T-cell (primary cell): ENCODE data around the gene PDSS2. TPM values are rescaled to one million over a fixed set of nuclear protein-coding genes. Genes with fewer than 3 reads are reported as not detected.

Source experiments
- ATAC-seq, 4 experiments: fragments of 200-7000 bp in 3 of 4; fragments of 150-1000 bp in 1 of 4; cut with Tn5 transposase; replicated peaks in 1 of 4; 1 replicate in 3 of 4; 2 replicates in 1 of 4; pipeline ENCODE4 v1.10.0; 2021; ENCODE audit warnings: moderate library complexity in 3 of 4, mild to moderate bottlenecking in 2 of 4, moderate number of reproducible peaks in 1 of 4
- CTCF ChIA-PET, 2 donors: fragments of 300-600 bp; sonication (Branson Sonifier 250); formaldehyde crosslinking; loops; one replicate each; lab custom pipeline; 2022; ENCODE audit warnings: antibody characterized with exemption in 2 of 2; lab: Charles Lee
- POLR2A ChIA-PET, 2 donors: fragments of 300-600 bp; sonication (Branson Sonifier 250); formaldehyde crosslinking; loops; one replicate each; lab custom pipeline; 2022; ENCODE audit warnings: antibody characterized with exemption in 2 of 2; lab: Charles Lee
- DNase-seq, 35 experiments: peaks; one replicate each; pipeline versions ENCODE4 v3.0.0 to v3.0.0-alpha.2; 2013 to 2023
- H3K27ac ChIP-seq: one replicate; pipeline ENCODE4 v1.5.1; 2013; ENCODE audit warnings: low read length
- H3K27me3 ChIP-seq, 2 experiments: replicated peaks in 1 of 2; 1 replicate in 1 of 2; 2 replicates in 1 of 2; pipeline versions ENCODE4 v1.6.1 to v1.7.0; 2013; ENCODE audit warnings: low read length in 1 of 2, mixed read lengths in 1 of 2; ENCODE audit not compliant: control insufficient read depth in 2 of 2, insufficient read depth in 2 of 2; ENCODE audit errors: extremely low read depth in 1 of 2
- H3K36me3 ChIP-seq, 2 donors: 1 replicate in 1 of 2; 2 replicates in 1 of 2; pipeline versions ENCODE4 v1.6.1 to v1.7.0; 2013; ENCODE audit warnings: low read length in 1 of 2; ENCODE audit not compliant: control insufficient read depth in 2 of 2, insufficient read depth in 1 of 2; ENCODE audit errors: extremely low read depth in 1 of 2
- H3K4me1 ChIP-seq, 2 experiments: 1 replicate in 1 of 2; 2 replicates in 1 of 2; pipeline versions ENCODE4 v1.6.1 to v1.7.0; 2013; ENCODE audit warnings: low read length in 2 of 2, mixed read lengths in 1 of 2; ENCODE audit not compliant: insufficient read depth in 2 of 2, control insufficient read depth in 1 of 2; ENCODE audit errors: extremely low read depth in 1 of 2
- H3K4me3 ChIP-seq, 2 donors: 1 replicate in 1 of 2; 2 replicates in 1 of 2; pipeline versions ENCODE4 v1.5.1 to v1.7.0; 2013; ENCODE audit warnings: mild to moderate bottlenecking in 2 of 2, low read length in 1 of 2, moderate library complexity in 1 of 2; ENCODE audit not compliant: control insufficient read depth in 1 of 2; ENCODE audit errors: extremely low read depth in 1 of 2
- H3K9me3 ChIP-seq: 2 replicates; pipeline ENCODE4 v1.7.0; 2013
- H3K27ac Mint-ChIP-seq, 2 donors: one replicate each; pipeline ENCODE4 v1.8.0; 2020 to 2021; ENCODE audit warnings: mild to moderate bottlenecking in 2 of 2, mixed read lengths in 2 of 2
- H3K27me3 Mint-ChIP-seq, 2 donors: one replicate each; pipeline ENCODE4 v1.8.0; 2021 to 2022; ENCODE audit warnings: mixed read lengths in 2 of 2
- H3K36me3 Mint-ChIP-seq: one replicate; pipeline ENCODE4 v1.8.0; 2021; ENCODE audit warnings: mixed read lengths
- H3K4me1 Mint-ChIP-seq, 3 donors: one replicate each; pipeline ENCODE4 v1.8.0; 2020 to 2022; ENCODE audit warnings: mixed read lengths in 3 of 3, mild to moderate bottlenecking in 1 of 3
- H3K4me3 Mint-ChIP-seq, 3 donors: one replicate each; pipeline ENCODE4 v1.8.0; 2020 to 2022; ENCODE audit warnings: mild to moderate bottlenecking in 3 of 3, mixed read lengths in 3 of 3, moderate library complexity in 3 of 3
- H3K9me3 Mint-ChIP-seq, 3 donors: one replicate each; pipeline ENCODE4 v1.8.0; 2020 to 2022; ENCODE audit warnings: mixed read lengths in 3 of 3
- WGBS: methylation state at CpG from one replicate; pipeline ENCODE4 v1.1.5; 2013; ENCODE audit warnings: missing lambda C conversion rate; ENCODE audit not compliant: insufficient coverage; 5-methylcytosine and 5-hydroxymethylcytosine counted together
- total RNA-seq, 35 experiments: library from RNA in 6 of 35; stranded (reverse) in 6 of 35; fragments of 120-200 nt in 1 of 35; gene quantifications; one replicate each; pipeline versions ENCODE4 v1.2.1 to v1.2.4 and lab custom pipeline; 2013 to 2026

PDSS2 gene
- total RNA-seq, 5 donors from 2014 or later (not counting 1 experiment from before 2014, with no cell fraction given): 10.8 to 13.6 (median 11.8) TPM

DNA sequence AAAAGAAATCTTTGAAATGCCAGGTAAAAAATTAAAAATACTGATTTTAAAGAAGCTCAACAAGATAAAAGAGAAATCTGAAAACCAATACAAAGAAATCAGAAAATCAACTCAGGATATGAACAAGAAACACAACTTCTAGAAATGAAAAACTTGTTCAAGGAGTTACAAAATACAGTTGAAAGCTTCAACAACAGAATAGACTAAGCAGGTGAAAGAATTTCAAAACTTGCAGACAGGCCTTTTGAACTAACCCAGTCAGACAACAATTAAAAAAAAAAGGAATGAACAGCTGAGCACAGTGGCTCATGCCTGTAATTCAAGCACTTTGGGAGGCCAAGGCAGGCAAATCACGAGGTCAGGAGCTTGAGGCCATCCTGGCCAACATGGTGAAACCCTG, 57.8 kb downstream of the PDSS2 start:
- Mint-ChIP-seq H3K36me3 (peaks cover 73% of the 10 kb centered on the region), H3K4me1 (no peaks in the 10 kb centered on the region), H3K27ac (no peak overlapping the region), H3K4me3 (no peak overlapping the region), H3K27me3 (no peaks in the 10 kb centered on the region), H3K9me3 (peaks cover 15 to 34% (median 25%) of the 10 kb centered on the region in 3 donors)
- 88% methylated on average over 1 of the region's 1 CpG for WGBS
- no peaks in the 10 kb centered on the region for H3K4me1 ChIP-seq
- H3K27me3 ChIP-seq: no peaks in the 10 kb centered on the region
- H3K4me3 ChIP-seq: no peak overlapping the region
- peaks cover 0 to 13% of the 10 kb centered on the region in 2 donors for H3K36me3 ChIP-seq
- ChIA-PET POLR2A (no interaction called here), CTCF (no interaction called here)
- H3K9me3 ChIP-seq: peaks cover 13% of the 10 kb centered on the region
- DNase-seq: no peak
- no peak for ATAC-seq
- no peak overlapping the region for H3K27ac ChIP-seq

DNA sequence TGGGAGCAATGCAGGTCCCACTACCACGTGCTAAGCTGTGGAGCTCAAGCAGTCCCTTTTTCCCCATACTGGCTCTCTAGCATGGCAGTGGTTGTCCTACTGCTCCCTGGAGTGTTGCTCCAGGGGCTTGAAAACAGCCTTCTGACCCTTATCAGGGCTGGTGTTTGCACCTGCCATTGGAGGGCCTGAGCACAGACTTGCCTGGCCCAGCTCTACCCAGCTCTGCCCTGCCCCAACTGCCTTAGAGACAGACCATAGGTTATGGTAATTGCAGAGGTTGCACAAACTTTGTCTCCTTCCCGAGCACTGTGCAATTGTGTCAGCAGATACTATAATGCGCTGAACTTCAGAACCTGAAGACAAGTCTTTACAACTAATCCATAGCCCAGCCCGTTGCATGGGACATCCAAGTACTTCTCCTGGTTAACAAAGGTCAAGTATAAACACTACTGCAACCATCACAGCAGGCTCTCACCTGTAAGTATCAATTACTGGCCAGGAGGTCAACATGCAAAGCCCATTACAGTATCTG, 58.7 kb downstream of the PDSS2 start:
- no peak overlapping the region for H3K27ac Mint-ChIP-seq
- Histone ChIP-seq H3K9me3 (peaks cover 13% of the 10 kb centered on the region), H3K27ac (no peak overlapping the region), H3K27me3 (no peaks in the 10 kb centered on the region), H3K4me1 (no peaks in the 10 kb centered on the region), H3K4me3 (no peak overlapping the region), H3K36me3 (peaks cover 0 to 13% of the 10 kb centered on the region in 2 donors)
- DNase-seq: no peak
- H3K9me3 Mint-ChIP-seq: peaks cover 20 to 40% (median 31%) of the 10 kb centered on the region in 3 donors
- H3K27me3 Mint-ChIP-seq: no peaks in the 10 kb centered on the region
- no peak overlapping the region for H3K4me3 Mint-ChIP-seq
- no peak for ATAC-seq
- no peaks in the 10 kb centered on the region for H3K4me1 Mint-ChIP-seq
- CTCF ChIA-PET: no interaction called here
- WGBS: 97% methylated on average over 4 of the region's 4 CpGs
- H3K36me3 Mint-ChIP-seq: peaks cover 80% of the 10 kb centered on the region
- POLR2A ChIA-PET: no interaction called here

DNA sequence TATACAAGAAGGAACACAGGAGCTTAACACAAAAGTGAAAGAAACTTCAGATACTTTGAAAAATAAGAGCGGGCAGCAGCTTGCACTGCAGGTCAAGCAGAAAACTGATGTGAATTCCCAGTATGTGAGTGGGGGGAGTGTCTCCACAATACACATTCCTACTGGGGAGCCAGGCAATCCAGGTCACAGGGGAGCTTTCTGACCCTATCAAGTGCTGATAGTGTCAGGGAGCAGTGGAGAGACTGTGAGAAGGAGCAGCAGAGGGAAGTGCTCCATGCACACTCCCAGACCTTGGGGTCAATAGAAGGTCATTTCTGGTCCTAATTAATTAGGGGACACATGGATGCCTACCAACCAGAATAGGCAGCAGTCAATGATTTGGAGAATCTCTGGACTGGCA, 59.4 kb downstream of the PDSS2 start:
- H3K36me3 ChIP-seq: peaks cover 0 to 8% of the 10 kb centered on the region in 2 donors
- Mint-ChIP-seq H3K27ac (no peak overlapping the region), H3K36me3 (peaks cover 81% of the 10 kb centered on the region), H3K4me1 (no peaks in the 10 kb centered on the region), H3K27me3 (no peaks in the 10 kb centered on the region), H3K9me3 (peaks cover 17 to 41% (median 29%) of the 10 kb centered on the region in 3 donors), H3K4me3 (no peak overlapping the region)
- ChIA-PET CTCF (no interaction called here), POLR2A (interaction anchor here in 1 of 2 donors (0.6 kb wide), 1 partner anchor 1042 kb away, joined by 3 read pairs; no protein-coding TSS in a partner anchor)
- H3K27ac ChIP-seq: no peak overlapping the region
- peaks cover 9% of the 10 kb centered on the region for H3K9me3 ChIP-seq
- no peak overlapping the region for H3K4me3 ChIP-seq
- no peaks in the 10 kb centered on the region for H3K4me1 ChIP-seq
- H3K27me3 ChIP-seq: no peaks in the 10 kb centered on the region
- DNase-seq (no peak), ATAC-seq (no peak)
- WGBS: no CpG with 5 or more reads among the region's 1 CpG

DNA sequence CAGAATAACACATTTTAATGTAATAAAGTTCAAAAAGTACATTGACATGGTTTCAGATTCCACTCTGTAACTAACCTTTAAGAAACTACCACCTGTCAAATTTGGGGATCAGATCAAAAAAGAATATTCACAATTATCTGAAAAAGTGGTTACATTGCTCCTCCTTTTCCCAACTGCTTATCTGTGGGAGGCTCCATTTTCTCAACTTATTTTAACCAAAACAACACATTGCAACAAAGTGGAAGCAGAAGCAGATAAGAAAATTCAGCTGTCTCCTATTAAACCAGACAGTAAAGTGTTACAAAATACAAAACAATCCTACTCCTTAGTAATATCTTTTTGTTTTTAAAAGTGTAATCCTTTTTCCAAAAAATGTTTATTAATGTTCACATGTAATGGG, 61.4 kb downstream of the PDSS2 start:
- ChIA-PET CTCF (no interaction called here), POLR2A (no interaction called here)
- DNase-seq (no peak), ATAC-seq (no peak)
- no peak overlapping the region for H3K27ac Mint-ChIP-seq
- no peaks in the 10 kb centered on the region for H3K27me3 Mint-ChIP-seq
- Histone ChIP-seq H3K4me1 (no peaks in the 10 kb centered on the region), H3K4me3 (no peak overlapping the region), H3K36me3 (peaks cover 4 to 6% of the 10 kb centered on the region in 2 donors), H3K27me3 (no peaks in the 10 kb centered on the region), H3K9me3 (peaks cover 14% of the 10 kb centered on the region), H3K27ac (no peak overlapping the region)
- peaks cover 77% of the 10 kb centered on the region for H3K36me3 Mint-ChIP-seq
- no peak overlapping the region for H3K4me3 Mint-ChIP-seq
- H3K4me1 Mint-ChIP-seq: no peaks in the 10 kb centered on the region
- H3K9me3 Mint-ChIP-seq: peaks cover 16 to 37% (median 21%) of the 10 kb centered on the region in 3 donors

DNA sequence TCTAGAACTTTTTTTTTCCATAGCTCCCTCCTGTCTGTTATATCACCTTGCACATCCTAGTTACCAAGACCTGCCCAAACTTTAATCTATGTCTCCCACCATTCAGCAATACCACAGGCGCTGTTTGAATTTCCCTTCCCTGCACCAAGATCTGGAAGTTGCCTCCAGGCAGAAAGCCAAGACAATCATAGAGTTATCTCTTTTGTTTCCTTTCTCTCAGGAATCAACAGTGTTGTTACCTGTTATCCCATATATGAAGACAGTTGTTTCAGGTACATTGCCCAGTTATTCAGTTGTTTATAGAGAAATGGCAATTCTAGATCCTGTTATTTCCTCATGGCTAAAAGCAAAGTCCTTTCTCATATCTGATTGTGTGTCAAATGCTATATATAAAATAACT, 63.2 kb downstream of the PDSS2 start:
- CTCF ChIA-PET: no interaction called here
- Mint-ChIP-seq H3K36me3 (peaks cover 72% of the 10 kb centered on the region), H3K27ac (no peak overlapping the region), H3K27me3 (no peaks in the 10 kb centered on the region), H3K4me3 (no peak overlapping the region), H3K9me3 (peaks cover 14 to 33% (median 21%) of the 10 kb centered on the region in 3 donors), H3K4me1 (no peaks in the 10 kb centered on the region)
- H3K27me3 ChIP-seq: no peaks in the 10 kb centered on the region
- POLR2A ChIA-PET: no interaction called here
- WGBS: 100% methylated on average over 1 of the region's 1 CpG
- H3K9me3 ChIP-seq: peaks cover 10% of the 10 kb centered on the region
- no peak for ATAC-seq
- H3K4me3 ChIP-seq: no peak overlapping the region
- DNase-seq: no peak
- H3K27ac ChIP-seq: no peak overlapping the region
- H3K36me3 ChIP-seq: peaks cover 4 to 6% of the 10 kb centered on the region in 2 donors
- H3K4me1 ChIP-seq: no peaks in the 10 kb centered on the region

DNA sequence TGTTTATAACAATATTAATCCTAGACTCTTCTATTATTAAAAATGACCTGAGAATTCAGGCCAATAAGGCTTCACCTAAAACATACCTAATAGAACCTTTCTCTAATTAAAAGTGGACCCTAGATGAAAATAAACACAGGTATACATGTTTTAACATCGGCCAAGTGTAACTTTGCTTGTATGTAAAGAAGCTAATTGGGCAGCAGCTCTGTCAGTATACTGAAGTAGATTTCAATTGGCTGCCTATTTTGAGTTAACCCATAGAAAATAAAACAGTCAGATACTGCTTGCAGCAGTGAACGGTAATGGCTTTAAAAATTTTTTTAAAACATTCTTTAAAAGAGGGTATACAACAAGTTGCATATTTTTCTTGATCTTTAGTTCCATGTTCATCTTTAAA, 67.3 kb downstream of the PDSS2 start:
- POLR2A ChIA-PET: no interaction called here
- WGBS: no CpG with 5 or more reads among the region's 2 CpGs
- no peak overlapping the region for H3K27ac Mint-ChIP-seq
- peaks cover 4 to 6% (median 5%) of the 10 kb centered on the region in 3 donors for H3K4me1 Mint-ChIP-seq
- peaks cover 58% of the 10 kb centered on the region for H3K36me3 Mint-ChIP-seq
- Histone ChIP-seq H3K27me3 (no peaks in the 10 kb centered on the region), H3K4me3 (no peak overlapping the region), H3K4me1 (no peaks in the 10 kb centered on the region), H3K9me3 (peaks cover 5% of the 10 kb centered on the region), H3K27ac (no peak overlapping the region), H3K36me3 (peaks cover 0 to 4% of the 10 kb centered on the region in 2 donors)
- ATAC-seq: no peak
- no peaks in the 10 kb centered on the region for H3K27me3 Mint-ChIP-seq
- H3K9me3 Mint-ChIP-seq: peaks cover 13 to 30% (median 17%) of the 10 kb centered on the region in 3 donors
- CTCF ChIA-PET: no interaction called here
- H3K4me3 Mint-ChIP-seq: no peak overlapping the region
- no peak for DNase-seq
